HEK293 (cell line): ENCODE data around the gene TP73.

Experiments
- GFI1B ChIP-seq: fragments of 450-650 bp; formaldehyde crosslinking; IDR thresholded peaks from 2 replicates; pipeline ENCODE4 v1.5.1; 2016; ENCODE audit warnings: missing biosample characterization, missing genetic modification characterization
- PRDM6 ChIP-seq: fragments of 450-650 bp; formaldehyde crosslinking; IDR thresholded peaks from 2 replicates; pipeline ENCODE4 v1.5.1; 2017; ENCODE audit warnings: missing biosample characterization, missing genetic modification characterization
- SALL2 ChIP-seq: fragments of 450-650 bp; formaldehyde crosslinking; IDR thresholded peaks from 2 replicates; pipeline ENCODE4 v1.5.0; 2017; ENCODE audit warnings: missing biosample characterization, mild to moderate bottlenecking, missing genetic modification characterization, borderline replicate concordance
- SP2 ChIP-seq: fragments of 450-650 bp; formaldehyde crosslinking; IDR thresholded peaks from 2 replicates; pipeline ENCODE4 v1.5.1; 2016; ENCODE audit warnings: missing biosample characterization, missing genetic modification characterization
- ZBTB17 ChIP-seq: fragments of 450-650 bp; formaldehyde crosslinking; IDR thresholded peaks from 2 replicates; pipeline ENCODE4 v1.5.1; 2016; ENCODE audit warnings: missing biosample characterization, missing genetic modification characterization
- ZBTB20 ChIP-seq: fragments of 450-650 bp; formaldehyde crosslinking; IDR thresholded peaks from 2 replicates; pipeline ENCODE4 v1.5.1; 2016; ENCODE audit warnings: missing biosample characterization, missing genetic modification characterization
- ZBTB21 ChIP-seq: fragments of 450-650 bp; formaldehyde crosslinking; IDR thresholded peaks from 2 replicates; pipeline ENCODE4 v1.5.1; 2017; ENCODE audit warnings: missing biosample characterization, missing genetic modification characterization
- ZNF114 ChIP-seq: fragments of 450-650 bp; formaldehyde crosslinking; IDR thresholded peaks from 2 replicates; pipeline ENCODE4 v1.5.0; 2017; ENCODE audit warnings: missing biosample characterization, missing genetic modification characterization
- ZNF155 ChIP-seq: fragments of 450-650 bp; formaldehyde crosslinking; IDR thresholded peaks from 2 replicates; pipeline ENCODE4 v1.5.1; 2016; ENCODE audit warnings: missing biosample characterization, missing genetic modification characterization
- ZNF16 ChIP-seq: fragments of 450-650 bp; formaldehyde crosslinking; IDR thresholded peaks from 2 replicates; pipeline ENCODE4 v1.5.1; 2016; ENCODE audit warnings: low read depth, missing biosample characterization, missing genetic modification characterization
- ZNF19 ChIP-seq: fragments of 450-650 bp; formaldehyde crosslinking; IDR thresholded peaks from 2 replicates; pipeline ENCODE4; 2016; ENCODE audit warnings: missing biosample characterization, missing genetic modification characterization, low read depth
- ZNF274 ChIP-seq, 2 experiments: fragments of 200-500 bp in 1 of 2; fragments of 450-650 bp in 1 of 2; sonication (Bioruptor generic) in 1 of 2; formaldehyde crosslinking in 1 of 2; IDR thresholded peaks; 2 replicates each; pipeline versions ENCODE4 v1.5.1 to v1.6.1; 2014 to 2016; ENCODE audit warnings: borderline replicate concordance in 1 of 2, inconsistent platforms in 1 of 2, low read length in 1 of 2, missing biosample characterization in 1 of 2, missing genetic modification characterization in 1 of 2
- ZNF362 ChIP-seq: fragments of 450-650 bp; formaldehyde crosslinking; IDR thresholded peaks from 2 replicates; pipeline ENCODE4 v1.5.1; 2016; ENCODE audit warnings: missing biosample characterization, missing genetic modification characterization
- ZNF37A ChIP-seq: fragments of 450-650 bp; IDR thresholded peaks from 2 replicates; pipeline ENCODE4 v1.5.1; 2018; ENCODE audit warnings: missing biosample characterization, missing genetic modification characterization
- ZNF391 ChIP-seq: fragments of 450-650 bp; formaldehyde crosslinking; IDR thresholded peaks from 2 replicates; pipeline ENCODE4 v1.5.1; 2016; ENCODE audit warnings: low read depth, missing biosample characterization, missing genetic modification characterization, borderline replicate concordance
- ZNF398 ChIP-seq: fragments of 450-650 bp; formaldehyde crosslinking; IDR thresholded peaks from 2 replicates; pipeline ENCODE4 v1.5.1; 2017; ENCODE audit warnings: missing biosample characterization, missing genetic modification characterization
- ZNF48 ChIP-seq: fragments of 450-650 bp; formaldehyde crosslinking; IDR thresholded peaks from 2 replicates; pipeline ENCODE4 v1.5.1; 2016; ENCODE audit warnings: missing biosample characterization, missing genetic modification characterization
- ZNF518A ChIP-seq: fragments of 450-650 bp; formaldehyde crosslinking; conservative IDR thresholded peaks from 2 replicates; pipeline ENCODE4 v1.5.1; 2016; ENCODE audit warnings: low read depth, missing biosample characterization, missing genetic modification characterization
- ZNF521 ChIP-seq: fragments of 450-650 bp; formaldehyde crosslinking; IDR thresholded peaks from 2 replicates; pipeline ENCODE4 v1.5.1; 2017; ENCODE audit warnings: missing biosample characterization, mild to moderate bottlenecking, missing genetic modification characterization
- ZNF585B ChIP-seq: fragments of 450-650 bp; formaldehyde crosslinking; IDR thresholded peaks from 2 replicates; pipeline ENCODE4 v1.5.1; 2016; ENCODE audit warnings: missing biosample characterization, missing genetic modification characterization
- ZNF623 ChIP-seq: fragments of 450-650 bp; formaldehyde crosslinking; IDR thresholded peaks from 2 replicates; pipeline ENCODE4 v1.5.1; 2016; ENCODE audit warnings: missing biosample characterization, missing genetic modification characterization
- ZNF639 ChIP-seq: fragments of 450-650 bp; formaldehyde crosslinking; IDR thresholded peaks from 2 replicates; pipeline ENCODE4 v1.5.1; 2016; ENCODE audit warnings: missing biosample characterization, missing genetic modification characterization
- ZNF645 ChIP-seq: fragments of 450-650 bp; formaldehyde crosslinking; IDR thresholded peaks from 2 replicates; pipeline ENCODE4; 2016; ENCODE audit warnings: missing biosample characterization, missing genetic modification characterization
- ZNF660 ChIP-seq: fragments of 450-650 bp; IDR thresholded peaks from 2 replicates; pipeline ENCODE4 v1.5.1; 2018; ENCODE audit warnings: missing biosample characterization, mild to moderate bottlenecking, missing genetic modification characterization
- ZNF768 ChIP-seq: fragments of 450-650 bp; formaldehyde crosslinking; IDR thresholded peaks from 2 replicates; pipeline ENCODE4 v1.5.1; 2018; ENCODE audit warnings: missing biosample characterization, mild to moderate bottlenecking, missing genetic modification characterization
- ZSCAN16 ChIP-seq: fragments of 450-650 bp; formaldehyde crosslinking; IDR thresholded peaks from 2 replicates; pipeline ENCODE4 v1.5.1; 2016; ENCODE audit warnings: missing biosample characterization, missing genetic modification characterization
- ZXDB ChIP-seq: fragments of 450-650 bp; formaldehyde crosslinking; IDR thresholded peaks from 2 replicates; pipeline ENCODE4 v1.5.1; 2016; ENCODE audit warnings: missing biosample characterization, missing genetic modification characterization

The TP73 gene

GRCh38 chr1:3775490-3776230 is 123.3 kb downstream of the TP73 start (continued):
- no peak for TF ChIP-seq ZNF362 (tag by site-specific recombination)
- no peak for TF ChIP-seq ZNF768 (tag by site-specific recombination)
- TF ChIP-seq ZNF585B (tag by site-specific recombination): no peak
- no peak for TF ChIP-seq SALL2
- no peak for TF ChIP-seq ZNF274 (IDR thresholded peaks at IDR 0.05; ENCODE audit: low read length)
- TF ChIP-seq ZNF274 (tag by site-specific recombination; IDR thresholded peaks at IDR 0.05; ENCODE audit: borderline replicate concordance): no peak
- 0 out of 2 replicates have a peak, but pooled peaks have one; percentile 58 for TF ChIP-seq ZNF391 (tag by site-specific recombination)
- TF ChIP-seq ZBTB21 (tag by site-specific recombination): no peak
- TF ChIP-seq ZNF16 (tag by site-specific recombination): no peak
- TF ChIP-seq ZNF48 (tag by site-specific recombination): no peak
- no peak for TF ChIP-seq ZNF37A (tag by site-specific recombination)
- TF ChIP-seq ZNF155: no peak
- TF ChIP-seq ZNF19 (tag by site-specific recombination): no peak
- TF ChIP-seq ZNF660: no peak
- TF ChIP-seq ZXDB (tag by site-specific recombination): peak; percentile 49; the same call in 1 of the 2 replicates
- TF ChIP-seq ZNF639 (tag by site-specific recombination): no peak; the same call in 1 of the 2 replicates
- TF ChIP-seq ZNF114 (tag by site-specific recombination): no peak
- TF ChIP-seq GFI1B (tag by site-specific recombination): no peak
- no peak for TF ChIP-seq PRDM6 (tag by site-specific recombination)
- no peak for TF ChIP-seq ZNF518A
- TF ChIP-seq ZNF623 (tag by site-specific recombination): no peak
- TF ChIP-seq SP2 (tag by site-specific recombination): no peak
- TF ChIP-seq ZNF645 (tag by site-specific recombination): no peak
- no peak for TF ChIP-seq ZBTB17 (tag by site-specific recombination)
- TF ChIP-seq ZNF521: no peak
- 0 out of 2 replicates have a peak, but pooled peaks have one; percentile 53 for TF ChIP-seq ZSCAN16 (tag by site-specific recombination)
- TF ChIP-seq ZNF398 (tag by site-specific recombination): no peak
- peak; percentile 37; the same call in 1 of the 2 replicates for TF ChIP-seq ZBTB20 (tag by site-specific recombination)
